Endometrial microvascular endothelial cells (primary cell): ENCODE measurements around the gene LIN28A. TPM values are rescaled to one million over a fixed set of nuclear protein-coding genes. Genes with fewer than 3 reads are reported as not detected.
"Not testable (repeated sequence)": the region's sequence is repeated elsewhere in the genome, so short reads cannot be mapped to it uniquely, and the experiment has no call there.

Experiments
- in situ Hi-C: cut with HindIII; loops from 2 replicates; pipeline ENCODE4 v1.10.0; 2017; ENCODE audit warnings: low sequenced_read_pairs, low pct_unique_long_range_greater_than_20kb; ENCODE audit errors: inconsistent ontology term
- total RNA-seq: library from RNA; depleted of rRNA; stranded (reverse); fragments of >200 nt; gene quantifications from one replicate; pipeline ENCODE4 v1.2.3, GENCODE V29; 2015; ENCODE audit errors: inconsistent ontology term

Gene LIN28A
- total RNA-seq, 1 donor from 2014 or later: not detected

GRCh38 chr1:26384076-26384475 is 26.5 kb upstream of the LIN28A start:
- in situ Hi-C loops: no loop called here

GRCh38 chr1:26385063-26385462 is 25.6 kb upstream of the LIN28A start:
- in situ Hi-C loops: not testable (repeated sequence)

- in situ Hi-C loops: no loop called here
These were observed 23.2 kb upstream of the LIN28A start for GRCh38 chr1:26387447-26387846.

- in situ Hi-C loops: no loop called here
These were observed 21.7 kb upstream of the LIN28A start for GRCh38 chr1:26388791-26389445.

GRCh38 chr1:26389604-26390247 is 20.9 kb upstream of the LIN28A start:
- in situ Hi-C loops: no loop called here

GRCh38 chr1:26391450-26391849 is 19.2 kb upstream of the LIN28A start:
- in situ Hi-C loops: no loop called here

- in situ Hi-C loops: no loop called here
These were observed 14.9 kb upstream of the LIN28A start for GRCh38 chr1:26395754-26396153.

- in situ Hi-C loops: no loop called here
These were observed 11.6 kb upstream of the LIN28A start for GRCh38 chr1:26399034-26399433.

- in situ Hi-C loops: no loop called here
These were observed 8.7 kb upstream of the LIN28A start for GRCh38 chr1:26401891-26402290.

GRCh38 chr1:26403656-26404055 is 7.0 kb upstream of the LIN28A start:
- in situ Hi-C loops: no loop called here

- in situ Hi-C loops: no loop called here
These were observed 6.0 kb upstream of the LIN28A start for GRCh38 chr1:26404641-26405040.

- in situ Hi-C loops: no loop called here
These were observed 5.2 kb upstream of the LIN28A start for GRCh38 chr1:26405281-26405915.

GRCh38 chr1:26408604-26409003 is 2.0 kb upstream of the LIN28A start:
- in situ Hi-C loops: no loop called here

GRCh38 chr1:26409191-26409807 is 1.3 kb upstream of the LIN28A start:
- in situ Hi-C loops: no loop called here

GRCh38 chr1:26411624-26412074 is 1.0 kb downstream of the LIN28A start:
- in situ Hi-C loops: no loop called here

- in situ Hi-C loops: no loop called here
These were observed 1.7 kb downstream of the LIN28A start for GRCh38 chr1:26412180-26412840.

GRCh38 chr1:26413031-26413430 is 2.4 kb downstream of the LIN28A start:
- in situ Hi-C loops: no loop called here

- in situ Hi-C loops: no loop called here
These were observed 6.6 kb downstream of the LIN28A start for GRCh38 chr1:26417111-26417759.

- in situ Hi-C loops: no loop called here
These were observed 8.3 kb downstream of the LIN28A start for GRCh38 chr1:26418865-26419349.
